GM12878 (cell line): ENCODE data around the gene MCM5.

Experiments used
- ATF7 ChIP-seq: fragments of 450-650 bp; IDR thresholded peaks from 2 replicates; pipeline ENCODE4 v1.6.1; 2016; ENCODE audit warnings: low read depth, mild to moderate bottlenecking
- CEBPB ChIP-seq, 2 experiments: fragments of 150-350 bp in 1 of 2; IDR thresholded peaks; 2 replicates each; pipeline ENCODE4 v1.6.1; 2012 to 2014; ENCODE audit warnings: low read depth in 2 of 2, low read length in 2 of 2, borderline replicate concordance in 1 of 2, inconsistent platforms in 1 of 2
- CTCF ChIP-seq, 3 experiments: IDR thresholded peaks in 2 of 3; conservative IDR thresholded peaks in 1 of 3; 2 replicates each; pipeline ENCODE4 v1.5.1; 2011; ENCODE audit warnings: low read depth in 3 of 3, low read length in 3 of 3, mild to moderate bottlenecking in 3 of 3, control low read depth in 2 of 3, moderate library complexity in 2 of 3, inconsistent platforms in 1 of 3, mixed read lengths in 1 of 3; ENCODE audit not compliant: control insufficient read depth in 2 of 3, insufficient read depth in 1 of 3; ENCODE audit errors: extremely low read depth in 1 of 3
- POLR2A ChIP-seq: IDR thresholded peaks from 2 replicates; pipeline ENCODE4 v1.6.1; 2011; ENCODE audit warnings: low read depth, mild to moderate bottlenecking, low read length
- POLR2AphosphoS2 ChIP-seq: IDR thresholded peaks from 2 replicates; pipeline ENCODE4 v1.6.1; 2011; ENCODE audit warnings: low read depth, mild to moderate bottlenecking, low read length, improper control_type of control experiment, moderate library complexity
- REST ChIP-seq: IDR thresholded peaks from 2 replicates; pipeline ENCODE4 v1.6.1; 2012; ENCODE audit warnings: mild to moderate bottlenecking, low read depth, low read length
- SIN3A ChIP-seq: IDR thresholded peaks from 2 replicates; pipeline ENCODE4 v1.6.1; 2012; ENCODE audit warnings: low read depth, low read length, improper control_type of control experiment
- SPI1 ChIP-seq: IDR thresholded peaks from 2 replicates; pipeline ENCODE4 v1.6.1; 2011; ENCODE audit warnings: low read depth, mild to moderate bottlenecking, low read length, moderate library complexity, borderline replicate concordance; ENCODE audit not compliant: insufficient read depth

DNA sequence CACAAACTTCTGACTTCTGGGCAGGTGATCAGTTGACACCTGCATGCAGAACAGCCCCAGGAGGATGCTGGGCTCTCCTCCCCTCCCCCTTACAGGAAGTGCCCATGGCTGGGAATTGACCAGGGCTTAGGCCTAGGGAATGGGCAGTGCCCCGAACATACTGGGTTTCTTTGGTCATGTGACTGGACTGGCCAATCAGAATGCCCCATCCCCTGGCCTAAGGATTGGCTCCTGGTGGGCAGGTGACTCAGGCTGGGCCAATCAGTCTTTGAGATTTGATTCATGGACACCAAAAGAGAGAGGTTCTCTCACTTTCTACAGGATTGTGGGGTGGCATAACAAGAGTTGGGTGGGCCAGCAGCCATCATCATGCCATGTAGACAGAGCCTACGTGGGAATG is 37.1 kb downstream of the MCM5 start:
- TF ChIP-seq REST (no peak), POLR2AphosphoS2 (no peak), POLR2A (no peak), ATF7 (no peak), SIN3A (no peak), CTCF (IDR thresholded peaks at IDR 0.05 in 2 of 3, conservative IDR thresholded peaks at IDR 0.05 in 1 of 3; ENCODE audit: control insufficient read depth in 2 of 3, extremely low read depth in 1 of 3, insufficient read depth in 1 of 3, low read depth in 3 of 3, low read length in 3 of 3) (no peak), CEBPB (IDR thresholded peaks at IDR 0.05; ENCODE audit: borderline replicate concordance in 1 of 2, low read depth in 2 of 2, low read length in 2 of 2) (no peak), SPI1 (no peak)
